ENCODE results near the gene CD302. TPM values are rescaled to one million over a fixed set of nuclear protein-coding genes. Genes with fewer than 3 reads are reported as not detected.
"Not testable (repeated sequence)": the region's sequence is repeated elsewhere in the genome, so short reads cannot be mapped to it uniquely, and the experiment has no call there.

Gene CD302
- total and polyA plus RNA-seq, 8 donors = 4.6 to 60.6 (median 28.0) TPM

- no peaks in the 10 kb centered on the region for H3K27me3 ChIP-seq
- H3K27ac ChIP-seq = no peak overlapping the region
- TF ChIP-seq CTCF (IDR thresholded peaks at IDR 0.05) (no peak), POLR2A (IDR thresholded peaks at IDR 0.05) (no peak), EP300 (IDR thresholded peaks at IDR 0.05) (no peak), POLR2AphosphoS5 (IDR thresholded peaks at IDR 0.05) (no peak)
- peaks cover 0 to 32% (median 25%) of the 10 kb centered on the region in 4 donors for H3K36me3 ChIP-seq
- 90 to 94% (median 92%) methylated on average over 3 of the region's 3 CpGs for WGBS, 5 donors
- DNase-seq = no peak
- intact Hi-C loops (cut with DNase I; ENCODE audit: low total_unique reads) = no loop called here
- no peaks in the 10 kb centered on the region for H3K9me3 ChIP-seq
- H3K4me3 ChIP-seq = no peak overlapping the region
- H3K4me1 ChIP-seq = peaks cover 12 to 77% (median 40%) of the 10 kb centered on the region in 4 donors
Observed at GRCh38 chr2:159725713-159726112, 72.3 kb downstream of the CD302 start.

- peaks cover 0 to 32% (median 25%) of the 10 kb centered on the region in 4 donors for H3K36me3 ChIP-seq
- H3K27me3 ChIP-seq; H3K9me3 ChIP-seq; intact Hi-C loops (cut with DNase I; ENCODE audit: low total_unique reads); H3K27ac ChIP-seq; DNase-seq; H3K4me3 ChIP-seq: not testable (repeated sequence)
- WGBS, 5 donors = 78 to 93% (median 89%) methylated on average over 6 of the region's 6 CpGs
- peaks cover 12 to 84% (median 42%) of the 10 kb centered on the region in 4 donors for H3K4me1 ChIP-seq
Observed at GRCh38 chr2:159724795-159725572, 73.0 kb downstream of the CD302 start.

- Histone ChIP-seq H3K36me3 (peaks cover 11 to 37% (median 27%) of the 10 kb centered on the region in 4 donors), H3K27me3 (no peaks in the 10 kb centered on the region), H3K27ac (no peak overlapping the region), H3K9me3 (no peaks in the 10 kb centered on the region), H3K4me3 (no peak overlapping the region), H3K4me1 (peaks cover 13 to 82% (median 54%) of the 10 kb centered on the region in 4 donors)
- intact Hi-C loops (cut with DNase I; ENCODE audit: low total_unique reads) = no loop called here
- 87 to 94% (median 91%) methylated on average over 2 of the region's 2 CpGs for WGBS, 5 donors
- TF ChIP-seq POLR2AphosphoS5 (IDR thresholded peaks at IDR 0.05) (no peak), POLR2A (IDR thresholded peaks at IDR 0.05) (no peak), EP300 (IDR thresholded peaks at IDR 0.05) (no peak), CTCF (IDR thresholded peaks at IDR 0.05) (no peak)
- no peak for DNase-seq
Observed at GRCh38 chr2:159722580-159722979, 75.4 kb downstream of the CD302 start.

GRCh38 chr2:159720676-159721075 lies 77.3 kb downstream of the CD302 start:
- WGBS, 5 donors = 92 to 98% (median 97%) methylated on average over 10 of the region's 10 CpGs

More at GRCh38 chr2:159720676-159721075, 77.3 kb downstream of the CD302 start:
- no peaks in the 10 kb centered on the region for H3K27me3 ChIP-seq
- DNase-seq = no peak
- TF ChIP-seq EP300 (IDR thresholded peaks at IDR 0.05) = no peak
- no peak for TF ChIP-seq POLR2A (IDR thresholded peaks at IDR 0.05)
- TF ChIP-seq POLR2AphosphoS5 (IDR thresholded peaks at IDR 0.05) = no peak
- TF ChIP-seq CTCF (IDR thresholded peaks at IDR 0.05) = no peak
- H3K27ac ChIP-seq = no peak overlapping the region
- peaks cover 16 to 54% (median 40%) of the 10 kb centered on the region in 4 donors for H3K36me3 ChIP-seq
- H3K4me1 ChIP-seq = peaks cover 30 to 85% (median 64%) of the 10 kb centered on the region in 4 donors
- intact Hi-C loops (cut with DNase I; ENCODE audit: low total_unique reads) = no loop called here
- no peaks in the 10 kb centered on the region for H3K9me3 ChIP-seq
- H3K4me3 ChIP-seq = no peak overlapping the region

Other genes starting within 250 kb of the CD302 start
- gene BAZ2B, start 181.7 kb downstream of the CD302 start, total RNA-seq = 100 to 1,000 TPM in 2 of 5 donors, 10 to 100 TPM in 3; 58.5 to 245 (median 99.2) TPM
- 10 to 100 TPM in 2 of 3 donors, 1 to 10 TPM in 1; 7.2 to 16.8 (median 12.5) TPM for gene BAZ2B, start 181.7 kb downstream of the CD302 start, polyA plus RNA-seq
- 100 to 1,000 TPM in 1 of 5 donors, 10 to 100 TPM in 3, 1 to 10 TPM in 1; 4.9 to 150 (median 65.2) TPM for gene MARCHF7, start 85.7 kb downstream of the CD302 start, total RNA-seq
- 10 to 100 TPM; 17.9 to 25.8 (median 21.3) TPM for gene MARCHF7, start 85.7 kb downstream of the CD302 start, polyA plus RNA-seq
- gene LY75, start 106.5 kb upstream of the CD302 start, total RNA-seq = 10 to 100 TPM in 2 of 5 donors, 1 to 10 TPM in 2, not detected in 1; 4.5 to 26.8 (median 12.9) TPM
- 1 to 10 TPM; 1.4 to 4.3 (median 3.1) TPM for gene LY75, start 106.5 kb upstream of the CD302 start, polyA plus RNA-seq

All from stomach (tissue), 9 donors.